CD14-positive monocyte (primary cell): ENCODE results near the gene CALML3. TPM values are rescaled to one million over a fixed set of nuclear protein-coding genes. Genes with fewer than 3 reads are reported as not detected.

Experiments
- DNase-seq, 3 donors: peaks; one replicate each; pipeline ENCODE4 v3.0.0-alpha.2; 2011 to 2022
- H2AFZ ChIP-seq: 2 replicates; pipeline ENCODE4 v1.6.0; 2012; ENCODE audit warnings: mild to moderate bottlenecking, low read depth, low read length, inconsistent platforms; ENCODE audit not compliant: insufficient read depth, poor library complexity, severe bottlenecking
- H3K27ac ChIP-seq, 2 donors: 1 replicate in 1 of 2; 2 replicates in 1 of 2; pipeline ENCODE4 v1.5.1; 2012 to 2013; ENCODE audit warnings: low read length in 2 of 2, control low read depth in 1 of 2, inconsistent platforms in 1 of 2, low read depth in 1 of 2, mild to moderate bottlenecking in 1 of 2
- H3K27me3 ChIP-seq, 2 donors: one replicate each; pipeline versions ENCODE4 v1.6.0 to v1.6.1; 2011 to 2013; ENCODE audit warnings: low read length in 2 of 2; ENCODE audit not compliant: control insufficient read depth in 2 of 2, insufficient read depth in 2 of 2
- H3K36me3 ChIP-seq, 2 donors: replicated peaks in 1 of 2; 1 replicate in 1 of 2; 2 replicates in 1 of 2; pipeline versions ENCODE4 v1.5.1 to v1.6.1; 2012 to 2013; ENCODE audit warnings: low read length in 2 of 2, control low read depth in 1 of 2, inconsistent platforms in 1 of 2, mild to moderate bottlenecking in 1 of 2; ENCODE audit not compliant: insufficient read depth in 2 of 2, control insufficient read depth in 1 of 2
- H3K4me1 ChIP-seq, 2 donors: 1 replicate in 1 of 2; 2 replicates in 1 of 2; pipeline versions ENCODE4 v1.5.1 to v1.6.1; 2012 to 2013; ENCODE audit warnings: low read length in 2 of 2, control low read depth in 1 of 2, inconsistent platforms in 1 of 2, mild to moderate bottlenecking in 1 of 2, moderate library complexity in 1 of 2; ENCODE audit not compliant: insufficient read depth in 2 of 2, control insufficient read depth in 1 of 2
- H3K4me2 ChIP-seq: replicated peaks from 2 replicates; pipeline ENCODE3; 2012; ENCODE audit warnings: low read length, moderate library complexity, mild to moderate bottlenecking; ENCODE audit not compliant: poor library complexity, severe bottlenecking; ENCODE audit errors: extremely low read depth
- H3K4me3 ChIP-seq, 3 experiments: fragments of 200-600 bp in 1 of 3; sonication (generic) in 1 of 3; replicated peaks in 1 of 3; 1 replicate in 2 of 3; 2 replicates in 1 of 3; pipeline ENCODE4 v1.5.1; 2011 to 2013; ENCODE audit warnings: low read length in 3 of 3, mild to moderate bottlenecking in 3 of 3, control low read depth in 2 of 3, low read depth in 2 of 3, inconsistent platforms in 1 of 3, moderate library complexity in 1 of 3
- H3K79me2 ChIP-seq: 2 replicates; pipeline ENCODE4 v1.6.0; 2012; ENCODE audit warnings: mild to moderate bottlenecking, control low read depth, inconsistent platforms, low read length, moderate library complexity; ENCODE audit not compliant: insufficient read depth
- H3K9ac ChIP-seq: 2 replicates; pipeline ENCODE4 v1.6.0; 2017; ENCODE audit warnings: low read length, mild to moderate bottlenecking; ENCODE audit not compliant: insufficient read depth, poor library complexity, severe bottlenecking
- H3K9me3 ChIP-seq, 2 donors: replicated peaks in 1 of 2; 1 replicate in 1 of 2; 2 replicates in 1 of 2; pipeline versions ENCODE4 v1.5.1 to v1.6.1; 2012 to 2013; ENCODE audit warnings: low read length in 2 of 2, control low read depth in 1 of 2; ENCODE audit not compliant: control insufficient read depth in 1 of 2, insufficient read depth in 1 of 2
- H4K20me1 ChIP-seq: 2 replicates; pipeline ENCODE4 v1.6.0; 2012; ENCODE audit warnings: mild to moderate bottlenecking, low read length, control low read depth, moderate library complexity; ENCODE audit not compliant: insufficient read depth
- H3K27ac Mint-ChIP-seq, 7 donors: one replicate each; pipeline ENCODE4 v1.8.0; 2020; ENCODE audit warnings: mild to moderate bottlenecking in 7 of 7, mixed read lengths in 7 of 7, moderate library complexity in 6 of 7, inconsistent platforms in 2 of 7
- H3K27me3 Mint-ChIP-seq, 3 donors: one replicate each; pipeline ENCODE4 v1.8.0; 2021 to 2022; ENCODE audit warnings: low read depth in 3 of 3, mild to moderate bottlenecking in 3 of 3, mixed read lengths in 3 of 3, moderate library complexity in 3 of 3, inconsistent platforms in 1 of 3
- H3K36me3 Mint-ChIP-seq, 2 donors: one replicate each; pipeline ENCODE4 v1.8.0; 2020; ENCODE audit warnings: mixed read lengths in 2 of 2, inconsistent platforms in 1 of 2, mild to moderate bottlenecking in 1 of 2
- H3K4me1 Mint-ChIP-seq: one replicate; pipeline ENCODE4 v1.8.0; 2020; ENCODE audit warnings: mild to moderate bottlenecking, mixed read lengths
- H3K4me3 Mint-ChIP-seq, 2 donors: one replicate each; pipeline ENCODE4 v1.8.0; 2020; ENCODE audit warnings: mild to moderate bottlenecking in 2 of 2, mixed read lengths in 2 of 2, moderate library complexity in 1 of 2
- H3K9me3 Mint-ChIP-seq, 7 donors: one replicate each; pipeline ENCODE4 v1.8.0; 2020 to 2022; ENCODE audit warnings: mixed read lengths in 7 of 7, mild to moderate bottlenecking in 6 of 7, moderate library complexity in 6 of 7, inconsistent platforms in 2 of 7
- CTCF ChIP-seq: fragments of 200-600 bp; IDR thresholded peaks from one replicate; pipeline ENCODE4 v1.8.0; 2022; ENCODE audit warnings: antibody characterized with exemption, mild to moderate bottlenecking
- WGBS: methylation state at CpG from one replicate; pipeline ENCODE4 v1.1.5; 2013; ENCODE audit warnings: missing lambda C conversion rate; ENCODE audit not compliant: insufficient coverage; 5-methylcytosine and 5-hydroxymethylcytosine counted together
- intact Hi-C, 2 donors: fragments of 100-400 bp; cut with micrococcal nuclease; formaldehyde crosslinking; loops; one replicate each; pipeline versions ENCODE4 v1.15.0 to v1.15.1; 2023
- polyA plus RNA-seq, 3 donors: library from polyadenylated mRNA; depleted of rRNA in 1 of 3; unstranded in 2 of 3; stranded (reverse) in 1 of 3; fragments of 300-500 nt in 2 of 3; fragments of >200 nt in 1 of 3; fragmentation: Illumina TruSeq in 2 of 3; gene quantifications; 1 replicate in 2 of 3; 2 replicates in 1 of 3; pipeline ENCODE4 v1.2.3, GENCODE V29; 2012 to 2021

CALML3 gene
- polyA plus RNA-seq, 3 donors = not detected

GRCh38 chr10:5564537-5565204 is 39.9 kb downstream of the CALML3 start:
- H3K9me3 ChIP-seq = no peaks in the 10 kb centered on the region
- no peaks in the 10 kb centered on the region for H3K27me3 ChIP-seq
- H2AFZ ChIP-seq = no peak overlapping the region
- peaks cover 2% of the 10 kb centered on the region for H3K4me1 Mint-ChIP-seq
- no peak overlapping the region for H3K4me3 Mint-ChIP-seq
- TF ChIP-seq CTCF = no peak
- H3K9me3 Mint-ChIP-seq = peaks cover 0 to 3% (median 0%) of the 10 kb centered on the region in 7 donors
- no peaks in the 10 kb centered on the region for H3K36me3 ChIP-seq
- H3K27me3 Mint-ChIP-seq = peaks cover 0 to 3% (median 2%) of the 10 kb centered on the region in 3 donors
- H3K4me3 ChIP-seq = no peak overlapping the region
- WGBS = 83% methylated on average over 9 of the region's 17 CpGs
- H4K20me1 ChIP-seq = no peaks in the 10 kb centered on the region
- intact Hi-C loops = no loop called here
- H3K9ac ChIP-seq = no peak overlapping the region
- no peak for DNase-seq
- no peak overlapping the region for H3K4me2 ChIP-seq
- peak overlapping the region in 1 of 7 donors; percentile 52 for H3K27ac Mint-ChIP-seq
- no peak overlapping the region for H3K27ac ChIP-seq
- H3K79me2 ChIP-seq = no peaks in the 10 kb centered on the region
- H3K36me3 Mint-ChIP-seq = no peaks in the 10 kb centered on the region
- no peaks in the 10 kb centered on the region for H3K4me1 ChIP-seq

- H3K4me3 ChIP-seq = no peak overlapping the region
- H4K20me1 ChIP-seq = no peaks in the 10 kb centered on the region
- no peak for TF ChIP-seq CTCF
- H3K4me2 ChIP-seq = no peak overlapping the region
- no peaks in the 10 kb centered on the region for H3K36me3 Mint-ChIP-seq
- H3K9ac ChIP-seq = no peak overlapping the region
- H3K27me3 ChIP-seq = no peaks in the 10 kb centered on the region
- no peak overlapping the region for H2AFZ ChIP-seq
- H3K9me3 ChIP-seq = no peaks in the 10 kb centered on the region
- peaks cover 0 to 4% (median 3%) of the 10 kb centered on the region in 3 donors for H3K27me3 Mint-ChIP-seq
- H3K27ac Mint-ChIP-seq = no peak overlapping the region
- no peak overlapping the region for H3K27ac ChIP-seq
- H3K9me3 Mint-ChIP-seq = peaks cover 0 to 3% (median 0%) of the 10 kb centered on the region in 7 donors
- WGBS = 92% methylated on average over 4 of the region's 8 CpGs
- DNase-seq = no peak
- H3K79me2 ChIP-seq = no peaks in the 10 kb centered on the region
- peaks cover 2% of the 10 kb centered on the region for H3K4me1 Mint-ChIP-seq
- no peak overlapping the region for H3K4me3 Mint-ChIP-seq
- intact Hi-C loops = no loop called here
- no peaks in the 10 kb centered on the region for H3K36me3 ChIP-seq
- H3K4me1 ChIP-seq = no peaks in the 10 kb centered on the region
Observed at GRCh38 chr10:5565205-5565545, 40.4 kb downstream of the CALML3 start.
